ENCODE data around the gene KCNK1. TPM values are rescaled to one million over a fixed set of nuclear protein-coding genes. Genes with fewer than 3 reads are reported as not detected.
"Not testable (repeated sequence)": the region's sequence is repeated elsewhere in the genome, so short reads cannot be mapped to it uniquely, and the experiment has no call there.

Gene KCNK1
- total RNA-seq, 1 experiment from 2014 or later: not detected

GRCh38 chr1:233610628-233611027 lies 3.3 kb upstream of the KCNK1 start:
- H3K4me1 Mint-ChIP-seq (ENCODE audit: low read depth, unreplicated experiment): no peaks in the 10 kb centered on the region
- TF ChIP-seq, protein P1, sequence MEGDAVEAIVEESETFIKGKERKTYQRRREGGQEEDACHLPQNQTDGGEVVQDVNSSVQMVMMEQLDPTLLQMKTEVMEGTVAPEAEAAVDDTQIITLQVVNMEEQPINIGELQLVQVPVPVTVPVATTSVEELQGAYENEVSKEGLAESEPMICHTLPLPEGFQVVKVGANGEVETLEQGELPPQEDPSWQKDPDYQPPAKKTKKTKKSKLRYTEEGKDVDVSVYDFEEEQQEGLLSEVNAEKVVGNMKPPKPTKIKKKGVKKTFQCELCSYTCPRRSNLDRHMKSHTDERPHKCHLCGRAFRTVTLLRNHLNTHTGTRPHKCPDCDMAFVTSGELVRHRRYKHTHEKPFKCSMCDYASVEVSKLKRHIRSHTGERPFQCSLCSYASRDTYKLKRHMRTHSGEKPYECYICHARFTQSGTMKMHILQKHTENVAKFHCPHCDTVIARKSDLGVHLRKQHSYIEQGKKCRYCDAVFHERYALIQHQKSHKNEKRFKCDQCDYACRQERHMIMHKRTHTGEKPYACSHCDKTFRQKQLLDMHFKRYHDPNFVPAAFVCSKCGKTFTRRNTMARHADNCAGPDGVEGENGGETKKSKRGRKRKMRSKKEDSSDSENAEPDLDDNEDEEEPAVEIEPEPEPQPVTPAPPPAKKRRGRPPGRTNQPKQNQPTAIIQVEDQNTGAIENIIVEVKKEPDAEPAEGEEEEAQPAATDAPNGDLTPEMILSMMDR (IDR thresholded peaks at IDR 0.05; ENCODE audit: insufficient read depth in 1 of 2, low read depth in 1 of 2, low read length in 1 of 2, severe bottlenecking in 1 of 2, unreplicated experiment in 1 of 2): no peak
- no peak overlapping the region for H3K4me3 Mint-ChIP-seq (ENCODE audit: unreplicated experiment)
- H3K27ac Mint-ChIP-seq (ENCODE audit: unreplicated experiment): no peak overlapping the region
- no TSS peak for BruUV-seq (replicated peaks)
- POLR2A ChIA-PET: no interaction called here
- H3K9me3 Mint-ChIP-seq (ENCODE audit: unreplicated experiment): no peaks in the 10 kb centered on the region
- no peak for DNase-seq
- no peaks in the 10 kb centered on the region for H3K36me3 ChIP-seq (ENCODE audit: control insufficient read depth, insufficient read depth, low read length)
- no peaks in the 10 kb centered on the region for H3K9me3 ChIP-seq
- H3K27me3 ChIP-seq (replicated peaks; ENCODE audit: control insufficient read depth, insufficient read depth, low read length): peaks cover 2% of the 10 kb centered on the region
- H3K36me3 Mint-ChIP-seq (ENCODE audit: insufficient read depth, unreplicated experiment): peaks cover 4% of the 10 kb centered on the region
- CTCF ChIA-PET: no interaction called here
- H3K4me1 ChIP-seq: peaks cover 4% of the 10 kb centered on the region; the same call in 1 of the 2 replicates
- H3K27me3 Mint-ChIP-seq (ENCODE audit: insufficient read depth, unreplicated experiment): peaks cover 30% of the 10 kb centered on the region
- no peak overlapping the region for H3K4me3 ChIP-seq (ENCODE audit: low read depth, low read length)
- intact Hi-C loops (cut with micrococcal nuclease; ENCODE audit: unreplicated experiment): no loop called here

DNA sequence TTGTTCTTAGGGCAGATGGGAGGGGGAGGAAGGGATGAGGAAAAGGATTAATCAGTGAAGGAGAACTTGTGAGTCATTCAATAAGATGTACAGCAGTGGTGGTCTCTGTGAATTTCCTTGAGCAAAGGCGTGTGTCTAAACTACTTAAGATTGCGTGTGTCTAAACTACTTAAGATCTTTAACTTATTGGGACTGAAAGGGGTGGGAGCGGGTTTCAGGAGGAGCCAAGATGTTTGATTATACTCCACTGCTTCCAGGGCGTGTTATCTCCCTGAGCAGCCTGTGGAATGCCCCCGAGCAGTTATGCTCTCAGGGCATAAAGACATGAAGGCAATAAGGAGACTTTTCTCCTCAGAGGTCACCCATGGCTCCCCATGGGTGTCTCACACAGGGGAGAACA lies 2.5 kb upstream of the KCNK1 start:
- H3K27me3 ChIP-seq (replicated peaks; ENCODE audit: control insufficient read depth, insufficient read depth, low read length); BruUV-seq (replicated peaks); DNase-seq: not testable (repeated sequence)

DNA sequence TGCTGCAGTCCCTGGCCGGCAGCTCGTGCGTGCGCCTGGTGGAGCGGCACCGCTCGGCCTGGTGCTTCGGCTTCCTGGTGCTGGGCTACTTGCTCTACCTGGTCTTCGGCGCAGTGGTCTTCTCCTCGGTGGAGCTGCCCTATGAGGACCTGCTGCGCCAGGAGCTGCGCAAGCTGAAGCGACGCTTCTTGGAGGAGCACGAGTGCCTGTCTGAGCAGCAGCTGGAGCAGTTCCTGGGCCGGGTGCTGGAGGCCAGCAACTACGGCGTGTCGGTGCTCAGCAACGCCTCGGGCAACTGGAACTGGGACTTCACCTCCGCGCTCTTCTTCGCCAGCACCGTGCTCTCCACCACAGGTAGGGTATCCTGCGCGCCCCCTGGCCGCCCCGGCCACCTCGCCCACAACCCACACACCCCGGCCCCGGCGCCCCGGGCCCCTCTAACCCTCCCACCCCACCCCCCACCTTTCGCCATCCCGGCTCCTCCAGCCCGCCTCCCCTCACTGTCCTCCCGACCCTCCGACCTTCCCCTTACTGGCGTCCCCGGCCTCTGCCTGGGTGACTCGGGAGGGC lies 352 bp downstream of the KCNK1 start:
- Histone ChIP-seq H3K4me3 (ENCODE audit: low read depth, low read length) (peak overlapping the region; percentile 36), H3K27me3 (replicated peaks; ENCODE audit: control insufficient read depth, insufficient read depth, low read length) (peaks cover 2% of the 10 kb centered on the region), H3K36me3 (ENCODE audit: control insufficient read depth, insufficient read depth, low read length) (no peaks in the 10 kb centered on the region), H3K4me1 (peaks cover 4% of the 10 kb centered on the region; the same call in 1 of the 2 replicates), H3K9me3 (no peaks in the 10 kb centered on the region)
- ChIA-PET POLR2A (no interaction called here), CTCF (no interaction called here)
- intact Hi-C loops (cut with micrococcal nuclease; ENCODE audit: unreplicated experiment): no loop called here
- no peak overlapping the region for H3K27ac Mint-ChIP-seq (ENCODE audit: unreplicated experiment)
- peak overlapping the region; percentile 83 for H3K4me3 Mint-ChIP-seq (ENCODE audit: unreplicated experiment)
- BruUV-seq (replicated peaks): no TSS peak
- TF ChIP-seq, protein P1 (IDR thresholded peaks at IDR 0.05; ENCODE audit: insufficient read depth in 1 of 2, low read depth in 1 of 2, low read length in 1 of 2, severe bottlenecking in 1 of 2, unreplicated experiment in 1 of 2): no peak
- peak; percentile 27 to 51 for DNase-seq
- H3K9me3 Mint-ChIP-seq (ENCODE audit: unreplicated experiment): no peaks in the 10 kb centered on the region
- peaks cover 29% of the 10 kb centered on the region for H3K27me3 Mint-ChIP-seq (ENCODE audit: insufficient read depth, unreplicated experiment)
- no peaks in the 10 kb centered on the region for H3K4me1 Mint-ChIP-seq (ENCODE audit: low read depth, unreplicated experiment)
- H3K36me3 Mint-ChIP-seq (ENCODE audit: insufficient read depth, unreplicated experiment): peaks cover 4% of the 10 kb centered on the region

More for the DNA sequence above, 2.5 kb upstream of the KCNK1 start:
- H3K4me3 ChIP-seq (ENCODE audit: low read depth, low read length); H3K36me3 Mint-ChIP-seq (ENCODE audit: insufficient read depth, unreplicated experiment); H3K27ac Mint-ChIP-seq (ENCODE audit: unreplicated experiment); intact Hi-C loops (cut with micrococcal nuclease; ENCODE audit: unreplicated experiment); H3K36me3 ChIP-seq (ENCODE audit: control insufficient read depth, insufficient read depth, low read length); H3K4me1 Mint-ChIP-seq (ENCODE audit: low read depth, unreplicated experiment); POLR2A ChIA-PET; CTCF ChIA-PET; H3K9me3 Mint-ChIP-seq (ENCODE audit: unreplicated experiment); H3K4me1 ChIP-seq; H3K9me3 ChIP-seq; H3K4me3 Mint-ChIP-seq (ENCODE audit: unreplicated experiment): not testable (repeated sequence)
- peaks cover 35% of the 10 kb centered on the region for H3K27me3 Mint-ChIP-seq (ENCODE audit: insufficient read depth, unreplicated experiment)
